Uterus (tissue), 4 donors: ENCODE results near the gene USP37. TPM values are rescaled to one million over a fixed set of nuclear protein-coding genes. Genes with fewer than 3 reads are reported as not detected.

Experiments used
- DNase-seq, 2 donors: peaks; one replicate each; pipeline ENCODE4 v3.0.0-alpha.2; 2019 to 2020
- H3K27ac ChIP-seq, 2 donors: fragments of 200-600 bp; sonication (generic); 1 replicate in 1 of 2; 2 replicates in 1 of 2; pipeline ENCODE4 v1.5.1; 2016 to 2018
- H3K27me3 ChIP-seq, 2 donors: fragments of 200-600 bp; sonication (generic); one replicate each; pipeline ENCODE4 v1.5.1; 2018 to 2019; ENCODE audit warnings: control low read depth in 1 of 2
- H3K36me3 ChIP-seq, 2 donors: fragments of 200-600 bp; sonication (generic); one replicate each; pipeline ENCODE4 v1.5.1; 2019; ENCODE audit warnings: control low read depth in 1 of 2
- H3K4me1 ChIP-seq, 2 donors: fragments of 200-600 bp; sonication (generic); one replicate each; pipeline ENCODE4 v1.5.1; 2018 to 2019; ENCODE audit warnings: control low read depth in 1 of 2
- H3K4me3 ChIP-seq, 2 donors: fragments of 200-600 bp; sonication (generic); 1 replicate in 1 of 2; 2 replicates in 1 of 2; pipeline ENCODE4 v1.5.1; 2018 to 2019; ENCODE audit warnings: mild to moderate bottlenecking in 1 of 2
- H3K9me3 ChIP-seq, 2 donors: fragments of 200-600 bp; sonication (generic); one replicate each; pipeline ENCODE4 v1.5.1; 2019; ENCODE audit warnings: control low read depth in 1 of 2
- CTCF ChIP-seq, 4 experiments: fragments of 200-600 bp in 2 of 4; fragments of 450-650 bp in 2 of 4; sonication (generic) in 2 of 4; IDR thresholded peaks; one replicate each; pipeline ENCODE4 v1.5.1; 2016 to 2019; ENCODE audit warnings: antibody characterized with exemption in 4 of 4, mild to moderate bottlenecking in 2 of 4, moderate library complexity in 1 of 4
- POLR2A ChIP-seq, 2 donors: fragments of 450-650 bp; IDR thresholded peaks; one replicate each; pipeline ENCODE4 v1.6.1; 2016; ENCODE audit warnings: antibody characterized with exemption in 2 of 2, mild to moderate bottlenecking in 1 of 2, moderate library complexity in 1 of 2
- intact Hi-C: fragments of 100-400 bp; cut with DNase I; formaldehyde crosslinking; loops from one replicate; pipeline ENCODE4 v1.15.1; 2023; ENCODE audit warnings: low total_unique reads
- total RNA-seq, 4 donors: library from RNA; depleted of rRNA in 3 of 4; stranded (reverse); fragments of >200 nt in 3 of 4; gene quantifications; one replicate each; pipeline versions ENCODE4 v1.1.0 to v1.2.4, GENCODE V29; 2014 to 2023
- donor health status: DM: yes; HTN: yes; CAD: no.

Gene USP37
- total RNA-seq, 4 donors from 2014 or later, result 9.1 to 59.3 (median 20.7) TPM

GRCh38 chr2:218404351-218405085 lies 163.6 kb downstream of the USP37 start:
- DNase-seq, result peak in 1 of 2 donors; percentile 38
- intact Hi-C loops, result loop anchor here (10.0 kb wide), 1 partner anchor 60 kb away; no protein-coding TSS in a partner anchor
- Histone ChIP-seq H3K27ac (peak overlapping the region; percentile 93 to 94), H3K4me3 (no peak overlapping the region), H3K4me1 (peaks cover 0 to 30% of the 10 kb centered on the region in 2 donors), H3K27me3 (no peaks in the 10 kb centered on the region), H3K36me3 (no peaks in the 10 kb centered on the region), H3K9me3 (no peaks in the 10 kb centered on the region)
- TF ChIP-seq CTCF (IDR thresholded peaks at IDR 0.05) (no peak), POLR2A (IDR thresholded peaks at IDR 0.05) (no peak)

- TF ChIP-seq POLR2A (IDR thresholded peaks at IDR 0.05), result no peak
- no peak for TF ChIP-seq CTCF (IDR thresholded peaks at IDR 0.05)
- no peak overlapping the region for H3K4me3 ChIP-seq
- H3K27me3 ChIP-seq, result no peaks in the 10 kb centered on the region
- H3K4me1 ChIP-seq, result peaks cover 0 to 30% of the 10 kb centered on the region in 2 donors
- no peaks in the 10 kb centered on the region for H3K36me3 ChIP-seq
- H3K27ac ChIP-seq, result no peak overlapping the region
- H3K9me3 ChIP-seq, result no peaks in the 10 kb centered on the region
- no peak for DNase-seq
- intact Hi-C loops, result loop anchor here (10.0 kb wide), 1 partner anchor 61 kb away; no protein-coding TSS in a partner anchor
These were observed 164.3 kb downstream of the USP37 start for GRCh38 chr2:218403810-218404209.

GRCh38 chr2:218402911-218403411 lies 165.2 kb downstream of the USP37 start:
- Histone ChIP-seq H3K27ac (peak overlapping the region; percentile 99), H3K4me1 (peaks cover 0 to 30% of the 10 kb centered on the region in 2 donors), H3K9me3 (no peaks in the 10 kb centered on the region), H3K36me3 (no peaks in the 10 kb centered on the region), H3K27me3 (no peaks in the 10 kb centered on the region), H3K4me3 (no peak overlapping the region)
- TF ChIP-seq CTCF (IDR thresholded peaks at IDR 0.05), result no peak
- TF ChIP-seq POLR2A (IDR thresholded peaks at IDR 0.05), result no peak
- no peak for DNase-seq
- intact Hi-C loops, result loop anchor here (10.0 kb wide), 1 partner anchor 62 kb away; no protein-coding TSS in a partner anchor

DNA sequence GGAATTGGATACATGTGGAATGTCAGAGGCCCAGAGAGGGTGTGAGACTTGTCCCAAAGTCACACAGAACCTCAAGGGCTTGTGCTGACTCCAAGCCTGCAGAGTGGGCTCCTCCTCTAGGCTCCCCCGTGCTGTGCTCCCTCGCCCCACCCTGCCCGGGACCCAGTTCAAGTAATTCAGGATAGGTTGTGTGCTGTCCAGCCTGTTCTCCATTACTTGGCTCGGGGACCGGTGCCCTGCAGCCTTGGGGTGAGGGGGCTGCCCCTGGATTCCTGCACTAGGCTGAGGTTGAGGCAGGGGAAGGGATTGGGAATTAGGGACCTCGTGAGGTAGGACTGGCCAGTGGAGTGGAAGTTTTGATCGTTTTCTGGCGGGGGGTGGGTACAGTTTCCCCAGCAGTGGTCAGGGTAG lies 165.7 kb downstream of the USP37 start:
- intact Hi-C loops, result loop anchor here (10.0 kb wide), 1 partner anchor 62 kb away; no protein-coding TSS in a partner anchor
- H3K4me3 ChIP-seq, result no peak overlapping the region
- H3K27me3 ChIP-seq, result no peaks in the 10 kb centered on the region
- peaks cover 0 to 27% of the 10 kb centered on the region in 2 donors for H3K4me1 ChIP-seq
- H3K36me3 ChIP-seq, result no peaks in the 10 kb centered on the region
- no peak for TF ChIP-seq POLR2A (IDR thresholded peaks at IDR 0.05)
- no peak for TF ChIP-seq CTCF (IDR thresholded peaks at IDR 0.05)
- H3K9me3 ChIP-seq, result no peaks in the 10 kb centered on the region
- H3K27ac ChIP-seq, result peak overlapping the region; percentile 99
- no peak for DNase-seq

DNA sequence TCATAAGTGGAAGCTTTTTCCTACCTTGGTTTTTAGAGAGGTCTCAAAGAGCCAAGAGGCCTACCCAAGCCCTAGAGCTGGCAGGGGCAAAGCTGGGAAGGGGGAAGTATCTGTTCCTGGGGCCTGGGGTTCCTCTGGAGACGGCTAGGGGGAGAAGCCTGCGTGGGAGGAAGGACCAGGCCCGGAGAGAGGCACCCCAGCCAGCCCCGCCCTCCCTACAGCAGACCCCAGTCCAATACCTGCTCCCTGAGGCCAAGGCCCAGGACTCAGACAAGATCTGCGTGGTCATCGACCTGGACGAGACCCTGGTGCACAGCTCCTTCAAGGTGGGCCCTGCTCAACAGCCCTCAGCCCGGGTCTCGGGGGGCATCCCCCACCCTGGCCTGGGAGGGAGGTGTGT lies 166.3 kb downstream of the USP37 start:
- Histone ChIP-seq H3K36me3 (no peaks in the 10 kb centered on the region), H3K4me1 (peaks cover 0 to 30% of the 10 kb centered on the region in 2 donors), H3K4me3 (peak overlapping the region in 1 of 2 donors; percentile 95), H3K27ac (peak overlapping the region; percentile 99), H3K9me3 (no peaks in the 10 kb centered on the region), H3K27me3 (no peaks in the 10 kb centered on the region)
- TF ChIP-seq POLR2A (IDR thresholded peaks at IDR 0.05), result no peak
- no peak for TF ChIP-seq CTCF (IDR thresholded peaks at IDR 0.05)
- intact Hi-C loops, result loop anchor here (10.0 kb wide), 1 partner anchor 63 kb away; no protein-coding TSS in a partner anchor
- DNase-seq, result no peak
